BLaER1 (cell line): ENCODE data around the gene CENPP.

ENCODE experiments used
- H3K27ac ChIP-seq: shearing (Covaris generic); formaldehyde crosslinking; 2 replicates; pipeline ENCODE4 v1.8.1; 2022
- H3K27me3 ChIP-seq: shearing (Covaris generic); formaldehyde crosslinking; 2 replicates; pipeline ENCODE4 v1.8.1; 2022
- H3K36me3 ChIP-seq: shearing (Covaris generic); formaldehyde crosslinking; 2 replicates; pipeline ENCODE4 v1.8.1; 2022
- H3K4me1 ChIP-seq: shearing (Covaris generic); formaldehyde crosslinking; 2 replicates; pipeline ENCODE4 v1.8.1; 2022
- H3K4me2 ChIP-seq: shearing (Covaris generic); formaldehyde crosslinking; 2 replicates; pipeline ENCODE4 v1.8.1; 2022
- H3K4me3 ChIP-seq: shearing (Covaris generic); formaldehyde crosslinking; 2 replicates; pipeline ENCODE4 v1.8.1; 2022
- H3K9ac ChIP-seq: shearing (Covaris generic); formaldehyde crosslinking; 2 replicates; pipeline ENCODE4 v1.8.1; 2022
- H3K9me3 ChIP-seq: shearing (Covaris generic); formaldehyde crosslinking; 2 replicates; pipeline ENCODE4 v1.8.1; 2022
- H4K20me1 ChIP-seq: shearing (Covaris generic); formaldehyde crosslinking; 2 replicates; pipeline ENCODE4 v1.8.1; 2022
- Cebpa-rat ChIP-seq: shearing (Covaris generic); IDR thresholded peaks from 2 replicates; pipeline ENCODE4 v1.8.1; 2022

Gene CENPP

GRCh38 chr9:92599938-92600461 lies 274.2 kb downstream of the CENPP start:
- TF ChIP-seq Cebpa-rat: no peak
- Histone ChIP-seq H3K9me3 (peaks cover 22% of the 10 kb centered on the region), H3K4me3 (no peak overlapping the region), H3K4me1 (no peaks in the 10 kb centered on the region), H3K36me3 (peaks cover 2% of the 10 kb centered on the region), H3K9ac (no peak overlapping the region), H3K4me2 (no peak overlapping the region), H3K27ac (no peak overlapping the region), H4K20me1 (no peaks in the 10 kb centered on the region), H3K27me3 (no peaks in the 10 kb centered on the region)

- Histone ChIP-seq H3K4me3 (no peak overlapping the region), H3K9me3 (peaks cover 29% of the 10 kb centered on the region), H3K27me3 (no peaks in the 10 kb centered on the region), H3K9ac (no peak overlapping the region), H4K20me1 (no peaks in the 10 kb centered on the region), H3K27ac (no peak overlapping the region), H3K4me1 (no peaks in the 10 kb centered on the region), H3K4me2 (no peak overlapping the region), H3K36me3 (peaks cover 5% of the 10 kb centered on the region)
- no peak for TF ChIP-seq Cebpa-rat
Measured at GRCh38 chr9:92600462-92601261, 274.9 kb downstream of the CENPP start.

DNA sequence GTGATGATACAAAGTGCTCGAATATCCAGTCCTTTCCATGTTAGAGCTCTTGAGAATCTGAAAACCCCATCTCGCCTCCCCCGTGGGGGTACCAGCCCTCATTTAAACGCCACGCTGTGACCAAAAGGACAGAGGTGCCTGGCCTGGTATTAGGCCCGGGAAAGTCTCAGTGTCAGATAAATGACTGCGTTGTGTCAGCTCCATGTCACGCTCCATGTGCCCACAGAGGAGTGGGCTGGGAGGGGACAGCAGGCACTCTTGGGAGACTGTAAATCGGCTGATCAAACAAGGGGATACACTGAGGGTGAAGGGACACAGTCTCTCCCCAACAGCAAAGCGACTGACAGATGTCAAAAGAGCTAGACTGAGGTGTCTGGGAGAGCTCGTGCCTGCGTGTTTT lies 275.7 kb downstream of the CENPP start:
- no peak for TF ChIP-seq Cebpa-rat
- Histone ChIP-seq H3K9ac (no peak overlapping the region), H3K4me1 (no peaks in the 10 kb centered on the region), H3K27ac (no peak overlapping the region), H3K9me3 (peaks cover 35% of the 10 kb centered on the region), H3K4me2 (no peak overlapping the region), H3K27me3 (no peaks in the 10 kb centered on the region), H3K4me3 (no peak overlapping the region), H4K20me1 (no peaks in the 10 kb centered on the region), H3K36me3 (peaks cover 5% of the 10 kb centered on the region)

DNA sequence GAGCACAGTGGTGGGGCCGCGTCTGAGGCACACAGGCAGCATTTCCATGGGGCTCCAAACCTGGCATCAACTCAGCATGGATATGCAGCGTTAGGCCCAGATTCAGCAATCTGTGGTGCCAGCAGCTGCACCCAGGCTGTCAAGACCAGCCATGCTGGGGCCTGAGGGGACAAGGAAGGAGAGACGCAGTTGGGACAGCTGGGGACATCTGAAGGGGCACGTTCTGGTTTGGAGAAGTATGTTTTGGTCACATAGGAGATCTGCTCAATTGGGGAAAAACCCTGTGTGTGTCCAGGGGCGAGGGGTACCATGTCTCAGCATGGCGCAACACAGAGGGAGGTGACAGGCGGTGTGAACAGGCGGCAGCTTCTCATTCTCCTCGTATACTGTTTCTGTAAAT lies 276.7 kb downstream of the CENPP start:
- Histone ChIP-seq H3K9ac (no peak overlapping the region), H3K4me1 (no peaks in the 10 kb centered on the region), H3K9me3 (peaks cover 35% of the 10 kb centered on the region), H3K4me3 (no peak overlapping the region), H3K27ac (no peak overlapping the region), H4K20me1 (no peaks in the 10 kb centered on the region), H3K4me2 (no peak overlapping the region), H3K36me3 (peaks cover 5% of the 10 kb centered on the region), H3K27me3 (no peaks in the 10 kb centered on the region)
- TF ChIP-seq Cebpa-rat: no peak

GRCh38 chr9:92603100-92603499 lies 277.3 kb downstream of the CENPP start:
- Histone ChIP-seq H3K36me3 (peaks cover 5% of the 10 kb centered on the region), H3K9me3 (peaks cover 35% of the 10 kb centered on the region), H3K27ac (no peak overlapping the region), H3K4me1 (no peaks in the 10 kb centered on the region), H3K4me2 (no peak overlapping the region), H4K20me1 (no peaks in the 10 kb centered on the region), H3K9ac (no peak overlapping the region), H3K4me3 (no peak overlapping the region), H3K27me3 (no peaks in the 10 kb centered on the region)
- no peak for TF ChIP-seq Cebpa-rat

DNA sequence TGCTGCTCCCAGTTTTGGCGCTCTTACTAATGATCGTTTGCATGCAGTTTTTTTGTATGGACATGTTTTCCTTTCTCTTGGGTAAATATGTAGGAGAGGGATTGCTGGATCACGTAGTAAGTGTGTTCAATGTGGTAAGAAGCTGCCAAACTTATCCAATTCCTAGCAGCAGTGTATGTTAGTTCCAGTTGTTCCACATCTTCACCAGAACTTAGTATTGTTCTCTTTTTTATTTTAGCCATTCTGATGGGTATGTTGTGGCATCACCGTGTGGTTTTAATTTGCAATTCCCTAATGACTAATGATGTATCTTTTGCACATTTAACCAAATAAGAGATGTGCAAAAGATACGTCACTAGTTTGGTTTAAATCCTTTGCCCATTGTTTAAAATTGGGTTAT lies 278.2 kb downstream of the CENPP start:
- Histone ChIP-seq H3K4me2 (no peak overlapping the region), H4K20me1 (no peaks in the 10 kb centered on the region), H3K4me3 (no peak overlapping the region), H3K4me1 (no peaks in the 10 kb centered on the region), H3K9ac (no peak overlapping the region), H3K27me3 (no peaks in the 10 kb centered on the region), H3K9me3 (peaks cover 35% of the 10 kb centered on the region), H3K27ac (no peak overlapping the region), H3K36me3 (peaks cover 5% of the 10 kb centered on the region)
- no peak for TF ChIP-seq Cebpa-rat

DNA sequence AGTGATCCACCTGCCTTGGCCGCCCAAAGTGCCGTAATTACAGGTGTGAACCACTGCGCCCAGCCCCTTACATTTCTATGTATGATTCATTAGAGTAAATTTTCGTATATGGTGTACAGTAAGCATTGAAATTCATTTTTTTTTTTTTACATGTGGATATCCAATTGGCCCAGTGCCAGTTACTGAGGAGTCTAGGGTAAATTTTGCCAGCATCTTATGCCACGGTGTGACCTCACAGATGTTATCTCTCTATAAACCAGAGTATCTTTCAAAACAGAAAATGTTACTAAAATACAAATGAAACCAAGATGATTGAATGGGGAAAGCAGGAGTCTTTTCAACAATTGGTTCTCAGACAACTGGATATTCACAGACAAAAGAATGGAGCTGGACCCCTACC lies 279.5 kb downstream of the CENPP start:
- H3K9me3 ChIP-seq: peaks cover 35% of the 10 kb centered on the region
- peaks cover 8% of the 10 kb centered on the region for H3K36me3 ChIP-seq
- H3K4me2 ChIP-seq: no peak overlapping the region
- no peak overlapping the region for H3K4me3 ChIP-seq
- no peak for TF ChIP-seq Cebpa-rat
- H3K4me1 ChIP-seq: no peaks in the 10 kb centered on the region
- no peak overlapping the region for H3K9ac ChIP-seq
- H4K20me1 ChIP-seq: no peaks in the 10 kb centered on the region
- H3K27ac ChIP-seq: no peak overlapping the region
- H3K27me3 ChIP-seq: no peaks in the 10 kb centered on the region

DNA sequence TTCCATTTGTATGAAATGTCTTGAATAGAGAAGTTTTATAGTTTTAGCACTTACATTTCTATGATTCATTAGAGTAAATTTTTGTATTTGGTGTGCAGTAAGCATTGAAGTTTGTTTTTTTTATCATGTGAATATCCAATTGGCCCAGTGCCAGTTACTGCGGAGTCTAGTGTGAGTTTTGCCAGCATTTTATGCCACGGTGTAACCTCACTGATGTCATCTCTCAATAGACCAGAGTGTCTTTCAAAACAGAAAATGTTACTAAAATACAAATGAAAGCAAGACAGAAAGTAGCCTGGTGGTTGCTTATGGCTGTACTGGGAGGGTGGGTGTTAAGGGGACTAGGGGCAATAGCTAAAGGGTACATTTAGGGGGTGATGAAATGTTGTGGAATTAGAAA lies 281.3 kb downstream of the CENPP start:
- H4K20me1 ChIP-seq: no peaks in the 10 kb centered on the region
- no peak overlapping the region for H3K27ac ChIP-seq
- no peaks in the 10 kb centered on the region for H3K4me1 ChIP-seq
- H3K4me3 ChIP-seq: no peak overlapping the region
- no peak overlapping the region for H3K4me2 ChIP-seq
- peaks cover 35% of the 10 kb centered on the region for H3K9me3 ChIP-seq
- H3K36me3 ChIP-seq: peaks cover 27% of the 10 kb centered on the region
- no peak for TF ChIP-seq Cebpa-rat
- no peak overlapping the region for H3K9ac ChIP-seq
- H3K27me3 ChIP-seq: no peaks in the 10 kb centered on the region

DNA sequence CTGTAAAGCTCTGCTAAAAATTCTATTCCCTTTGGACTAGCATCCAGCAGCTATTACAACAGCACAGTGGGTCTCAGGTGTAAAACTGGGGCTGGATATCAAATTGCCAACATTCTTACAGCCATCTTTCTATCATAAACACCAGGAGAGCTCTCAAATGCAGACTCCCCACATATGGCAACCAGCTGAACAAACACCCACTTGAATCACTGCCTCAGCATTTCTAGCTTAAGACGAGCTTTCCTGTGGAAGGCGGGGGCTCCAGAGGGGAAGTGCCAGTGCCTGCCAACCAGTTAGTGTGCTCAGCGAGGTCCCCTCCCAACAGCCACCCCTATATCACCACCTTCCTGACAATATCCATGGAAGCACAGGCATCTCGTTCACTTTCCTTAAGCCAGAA lies 282.0 kb downstream of the CENPP start:
- Histone ChIP-seq H3K9ac (no peak overlapping the region), H3K27me3 (no peaks in the 10 kb centered on the region), H3K9me3 (peaks cover 35% of the 10 kb centered on the region), H3K4me3 (no peak overlapping the region), H3K36me3 (peaks cover 34% of the 10 kb centered on the region), H3K4me1 (no peaks in the 10 kb centered on the region), H3K27ac (no peak overlapping the region), H3K4me2 (no peak overlapping the region), H4K20me1 (no peaks in the 10 kb centered on the region)
- TF ChIP-seq Cebpa-rat: no peak

GRCh38 chr9:92608241-92608908 lies 282.6 kb downstream of the CENPP start:
- Histone ChIP-seq H3K27me3 (no peaks in the 10 kb centered on the region), H4K20me1 (no peaks in the 10 kb centered on the region), H3K36me3 (peaks cover 40% of the 10 kb centered on the region), H3K27ac (no peak overlapping the region), H3K4me1 (no peaks in the 10 kb centered on the region), H3K4me3 (no peak overlapping the region), H3K9ac (no peak overlapping the region), H3K9me3 (peaks cover 29% of the 10 kb centered on the region), H3K4me2 (no peak overlapping the region)
- TF ChIP-seq Cebpa-rat: no peak
